Limb (tissue), 2 donors: Measurements from ENCODE around the gene FAM8A1.
"Not testable (repeated sequence)": the region's sequence is repeated elsewhere in the genome, so short reads cannot be mapped to it uniquely, and the experiment has no call there.

Source experiments
- DNase-seq, 2 donors: peaks; one replicate each; pipeline ENCODE4 v3.0.0-alpha.2; 2016; ENCODE audit errors: extremely low spot score in 2 of 2

FAM8A1 gene, protein sequence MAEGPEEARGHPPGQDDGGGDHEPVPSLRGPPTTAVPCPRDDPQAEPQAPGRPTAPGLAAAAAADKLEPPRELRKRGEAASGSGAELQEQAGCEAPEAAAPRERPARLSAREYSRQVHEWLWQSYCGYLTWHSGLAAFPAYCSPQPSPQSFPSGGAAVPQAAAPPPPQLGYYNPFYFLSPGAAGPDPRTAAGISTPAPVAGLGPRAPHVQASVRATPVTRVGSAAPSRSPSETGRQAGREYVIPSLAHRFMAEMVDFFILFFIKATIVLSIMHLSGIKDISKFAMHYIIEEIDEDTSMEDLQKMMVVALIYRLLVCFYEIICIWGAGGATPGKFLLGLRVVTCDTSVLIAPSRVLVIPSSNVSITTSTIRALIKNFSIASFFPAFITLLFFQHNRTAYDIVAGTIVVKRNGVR

DNA sequence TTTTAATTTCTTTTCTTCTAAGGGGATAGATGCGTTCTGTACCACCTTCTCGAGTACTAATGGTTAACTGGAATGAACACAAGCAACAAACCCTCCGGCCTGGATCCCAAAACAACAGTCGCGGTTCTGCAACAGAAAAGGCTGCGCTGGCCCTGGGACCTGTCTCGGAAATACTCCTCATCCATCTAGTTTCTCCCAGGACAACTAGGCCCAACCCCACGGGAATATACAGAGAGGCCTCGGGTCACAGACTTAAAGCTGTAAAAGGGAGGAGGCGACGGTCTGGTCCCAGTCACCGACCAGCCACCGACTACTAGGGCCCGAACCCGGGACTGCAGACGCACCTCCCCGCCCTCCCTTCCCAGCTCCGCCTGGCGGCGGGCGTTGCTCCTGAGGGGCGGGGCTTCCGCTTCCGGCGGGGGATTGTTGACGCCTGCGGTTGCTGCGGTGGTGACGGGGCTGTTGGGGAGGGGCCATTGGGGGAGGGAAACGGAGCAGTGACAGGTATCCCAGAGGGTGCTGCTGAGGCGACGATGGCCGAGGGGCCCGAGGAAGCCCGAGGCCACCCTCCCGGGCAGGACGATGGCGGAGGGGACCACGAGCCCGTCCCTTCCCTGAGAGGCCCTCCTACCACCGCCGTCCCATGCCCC lies at the start of gene FAM8A1:
Gene FAM8A1, plus strand, starts transcription at position 426 of the 650 bp plus-strand sequence. Its CDS starts 108 bp downstream, at position 534.
- peak; percentile 91 to 97 for DNase-seq

DNA sequence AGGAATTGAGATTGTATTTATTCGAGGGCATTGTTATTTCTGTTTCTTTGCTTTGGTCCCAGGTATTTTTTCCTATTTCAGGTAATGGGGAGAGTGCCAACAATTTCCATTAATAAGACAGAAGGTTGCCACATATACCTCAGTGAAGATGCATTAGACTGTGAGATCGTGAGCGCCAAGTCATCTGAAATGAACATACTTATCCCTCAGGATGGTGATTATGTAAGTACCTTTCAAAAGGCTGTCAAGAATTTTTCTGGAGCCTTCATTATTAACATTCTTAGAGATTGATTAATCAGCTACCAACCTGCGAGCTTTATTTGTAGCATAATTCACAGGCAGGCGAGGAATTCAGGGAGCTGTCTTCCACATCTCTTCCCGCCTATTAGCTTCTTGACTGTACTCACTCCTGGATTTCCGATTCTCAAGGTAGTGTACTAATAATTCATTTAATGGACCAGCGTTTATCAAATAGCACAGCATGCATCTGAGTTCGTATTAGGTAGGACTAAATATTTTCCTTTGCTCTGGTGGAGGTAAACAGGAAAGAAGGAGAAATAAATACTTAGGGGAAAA lies 48.6 kb upstream of the FAM8A1 start:
- no peak for DNase-seq

DNA sequence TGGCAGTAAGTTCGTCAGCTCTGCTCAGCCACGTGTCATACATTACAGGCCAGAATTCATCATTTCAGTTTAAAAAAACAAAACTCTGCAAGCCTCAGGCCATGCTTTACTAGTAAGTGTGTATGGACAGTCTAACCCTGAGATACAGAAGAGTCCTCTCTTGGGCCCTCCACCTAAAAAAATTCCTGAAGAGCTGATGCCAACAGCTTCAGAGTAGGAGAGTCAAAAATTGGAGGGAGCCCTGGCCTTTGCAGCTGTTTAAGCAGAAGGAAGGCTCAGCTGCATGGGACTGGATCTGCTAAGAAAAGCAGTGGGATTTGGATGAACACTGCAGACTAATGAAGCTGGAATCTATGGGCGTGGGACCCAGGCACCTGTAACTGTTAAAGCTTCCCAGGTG lies 47.2 kb upstream of the FAM8A1 start:
- no peak for DNase-seq

DNA sequence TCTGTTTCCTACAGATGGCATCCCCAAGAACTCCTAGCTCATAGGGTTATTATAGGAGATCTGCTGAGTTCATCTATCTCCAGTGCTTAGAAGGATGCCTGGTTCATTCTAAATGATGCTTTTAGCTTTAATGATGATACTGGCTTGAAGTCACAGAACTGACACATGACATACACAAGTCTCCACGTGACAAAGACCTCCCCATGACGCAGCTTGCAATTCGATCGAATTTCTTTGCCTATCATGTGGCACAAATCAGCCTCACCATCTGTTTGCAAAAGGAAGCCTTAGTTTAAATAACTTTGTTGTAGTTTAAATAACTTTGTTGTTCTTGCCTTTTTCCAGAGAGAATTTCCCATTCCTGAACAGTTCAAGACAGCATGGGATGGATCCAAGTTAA lies 44.1 kb upstream of the FAM8A1 start:
- DNase-seq, result no peak

DNA sequence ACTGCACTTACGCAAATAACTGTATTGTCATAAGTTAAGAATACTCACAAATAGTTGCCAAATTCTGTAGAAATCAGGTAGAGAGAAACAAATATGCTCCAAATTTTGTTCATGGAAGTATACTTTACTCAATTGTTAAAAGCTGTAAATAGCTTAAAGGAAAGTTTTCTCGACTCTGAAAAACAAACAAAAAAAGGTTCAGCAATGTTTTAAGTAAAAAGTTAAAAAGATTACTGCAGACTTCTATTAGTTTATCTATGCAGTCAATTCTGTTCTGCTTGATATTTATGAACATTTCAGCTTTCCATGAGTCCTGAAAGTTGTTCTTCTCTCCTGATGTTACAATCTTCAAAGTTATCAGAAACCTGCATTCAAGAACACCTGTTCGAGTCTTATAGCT lies 37.5 kb upstream of the FAM8A1 start:
- DNase-seq, result no peak

DNA sequence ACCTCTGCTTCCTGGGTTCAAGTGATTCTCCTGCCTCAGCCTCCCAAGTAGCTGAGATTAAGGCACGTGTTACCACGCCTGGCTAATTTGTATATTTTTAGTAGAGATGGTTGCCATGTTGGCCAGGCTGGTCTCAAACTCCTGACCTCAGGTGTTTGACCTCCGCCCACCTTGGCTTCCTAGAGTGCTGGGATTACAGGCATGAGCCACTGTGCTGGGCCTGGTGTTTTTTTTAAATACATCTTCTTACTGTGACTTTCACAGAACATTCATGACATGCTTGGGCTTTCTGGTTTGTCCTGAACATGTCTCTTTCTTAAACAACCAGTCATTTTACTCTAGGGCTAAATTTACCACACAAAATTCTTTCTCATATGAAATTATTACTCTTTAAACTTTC lies 34.7 kb upstream of the FAM8A1 start:
- DNase-seq, result no peak

DNA sequence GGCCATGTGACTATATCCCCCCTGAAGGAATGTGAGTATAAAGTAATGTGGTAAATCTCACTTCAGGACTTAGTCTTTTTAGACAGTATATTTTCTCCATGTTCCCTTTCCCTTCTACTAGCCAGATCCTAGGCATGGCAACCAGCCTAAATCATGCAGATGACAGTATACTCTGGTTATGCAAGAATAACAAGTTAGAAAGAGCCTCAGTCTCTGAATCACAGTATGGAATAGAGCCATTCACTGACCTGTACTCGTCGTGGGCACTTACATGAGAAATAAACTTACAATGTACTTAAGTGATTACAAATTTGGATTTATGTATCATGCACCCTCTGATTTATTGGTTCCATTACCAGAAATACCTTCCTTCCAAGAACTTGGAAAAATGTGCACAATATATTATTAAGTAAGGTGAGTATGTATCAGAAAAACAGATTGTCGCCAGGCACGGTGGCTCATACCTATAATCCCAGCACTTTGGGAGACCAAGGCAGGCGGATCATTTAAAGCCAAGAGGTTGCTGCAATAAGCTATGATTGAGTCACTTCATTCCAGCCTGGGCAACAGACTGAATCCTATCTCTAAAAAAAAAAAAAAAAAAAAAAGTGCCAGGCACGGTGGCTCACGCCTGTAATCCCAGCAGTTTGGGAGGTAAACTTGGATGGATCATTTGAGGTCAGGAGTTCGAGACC lies 25.1 kb upstream of the FAM8A1 start:
- DNase-seq, result no peak

DNA sequence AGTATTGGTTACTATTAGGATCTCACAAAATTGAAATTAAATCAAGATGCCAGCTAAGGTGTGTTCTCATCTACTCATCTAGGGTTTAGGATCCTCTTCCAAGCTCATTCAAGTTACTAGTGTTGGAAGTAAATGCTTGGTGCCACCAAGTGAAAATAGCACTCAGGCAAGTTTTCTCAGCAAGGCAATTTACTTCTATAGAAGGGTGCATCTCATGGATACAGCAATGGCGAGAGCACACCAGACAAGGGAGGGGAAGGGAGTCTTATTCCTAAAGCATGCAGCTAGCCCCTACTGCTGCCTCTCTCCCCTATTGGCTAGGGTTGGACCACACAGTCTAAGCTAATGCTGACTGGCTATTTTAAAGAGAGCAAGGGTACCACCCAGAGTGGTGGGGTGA lies 23.0 kb upstream of the FAM8A1 start:
- no peak for DNase-seq

DNA sequence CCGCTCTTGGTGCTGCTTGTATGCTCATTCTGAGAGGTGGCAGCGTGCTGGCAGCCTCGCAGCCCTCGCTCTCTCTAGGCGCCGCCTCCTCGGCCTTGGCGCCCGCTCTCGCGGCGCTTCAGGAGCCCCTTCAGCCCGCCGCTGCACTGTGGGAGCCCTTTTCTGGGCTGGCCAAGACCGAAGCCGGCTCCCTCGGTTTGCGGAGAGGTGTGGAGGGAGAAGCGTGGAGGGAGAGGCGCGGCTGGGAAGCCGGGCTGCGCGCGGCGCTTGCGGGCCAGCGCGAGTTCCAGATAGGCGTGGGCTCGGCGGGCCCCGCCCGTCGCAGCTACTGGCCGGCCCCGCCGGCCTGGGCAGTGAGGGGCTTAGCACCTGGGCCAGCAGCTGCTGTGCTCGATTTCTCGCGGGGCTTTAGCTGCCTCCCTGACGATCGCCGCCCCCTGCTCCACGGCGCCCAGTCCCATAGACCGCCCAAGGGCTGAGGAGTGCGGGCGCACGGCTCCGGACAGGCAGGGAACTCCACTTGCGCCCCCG lies 19.5 kb upstream of the FAM8A1 start:
- peak; percentile 11 to 71 for DNase-seq

DNA sequence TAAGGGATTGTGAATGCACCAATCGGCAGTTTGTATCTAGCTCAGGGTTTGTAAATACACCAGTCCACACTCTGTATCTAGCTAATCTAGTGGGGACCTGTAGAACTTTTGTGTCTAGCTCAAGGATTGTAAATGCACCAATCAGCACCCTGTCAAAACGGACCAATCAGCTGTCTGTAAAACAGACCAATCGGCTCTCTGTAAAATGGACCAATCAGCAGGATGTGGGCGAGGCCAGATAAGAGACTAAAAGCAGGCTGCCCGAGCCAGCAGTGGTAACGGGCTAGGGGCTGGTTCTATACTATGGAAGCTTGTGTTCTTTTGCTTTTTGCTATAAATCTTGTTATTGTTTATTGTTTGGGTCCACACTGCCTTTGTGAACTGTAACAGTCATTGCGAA lies 18.8 kb upstream of the FAM8A1 start:
- DNase-seq, result not testable (repeated sequence)

DNA sequence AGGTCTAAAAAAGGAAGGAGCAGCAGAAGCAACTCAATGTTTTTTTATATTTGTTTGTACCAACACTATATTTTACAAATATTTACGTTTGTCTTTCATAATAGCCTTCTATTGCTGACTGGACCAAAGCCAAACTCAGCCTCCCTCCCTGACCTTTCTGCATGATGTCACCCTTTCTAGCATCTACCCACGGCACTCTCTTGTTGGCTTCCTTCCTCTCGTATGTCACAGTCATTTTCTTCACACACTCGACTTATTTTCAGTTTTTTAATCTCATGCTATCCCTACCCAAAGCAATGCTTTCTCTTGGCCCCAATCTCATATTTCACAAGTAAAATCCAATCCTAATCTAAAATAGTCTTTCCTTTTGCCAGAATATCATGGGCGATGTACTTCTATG lies 16.3 kb upstream of the FAM8A1 start:
- DNase-seq, result no peak

DNA sequence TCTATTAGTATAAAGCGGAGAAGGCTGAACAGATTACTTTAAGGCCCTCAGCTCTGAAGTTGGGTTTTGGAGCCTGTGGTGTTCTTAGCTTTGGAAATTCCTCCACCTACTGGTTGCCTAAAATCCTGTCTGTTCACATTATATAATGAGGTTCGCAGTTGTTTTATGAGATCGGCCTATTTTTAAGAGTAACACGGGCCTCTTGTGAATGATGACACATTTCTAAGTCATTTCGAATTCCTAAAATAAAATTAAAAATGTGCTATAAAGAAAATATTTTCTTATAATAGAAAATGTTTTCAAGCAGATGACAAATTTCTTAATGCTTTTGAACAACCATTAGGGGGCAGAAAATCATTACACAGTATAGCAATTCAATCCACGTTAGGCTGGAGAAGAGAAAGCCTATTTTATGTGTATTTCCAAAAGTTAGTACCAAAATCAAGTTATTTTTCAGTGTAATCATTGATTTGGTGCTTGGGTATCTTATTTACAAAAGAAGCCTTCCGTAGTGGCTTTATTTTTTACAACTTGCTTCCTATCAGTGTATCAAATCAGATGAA lies 15.8 kb upstream of the FAM8A1 start:
- peak; percentile 36 to 91 for DNase-seq

DNA sequence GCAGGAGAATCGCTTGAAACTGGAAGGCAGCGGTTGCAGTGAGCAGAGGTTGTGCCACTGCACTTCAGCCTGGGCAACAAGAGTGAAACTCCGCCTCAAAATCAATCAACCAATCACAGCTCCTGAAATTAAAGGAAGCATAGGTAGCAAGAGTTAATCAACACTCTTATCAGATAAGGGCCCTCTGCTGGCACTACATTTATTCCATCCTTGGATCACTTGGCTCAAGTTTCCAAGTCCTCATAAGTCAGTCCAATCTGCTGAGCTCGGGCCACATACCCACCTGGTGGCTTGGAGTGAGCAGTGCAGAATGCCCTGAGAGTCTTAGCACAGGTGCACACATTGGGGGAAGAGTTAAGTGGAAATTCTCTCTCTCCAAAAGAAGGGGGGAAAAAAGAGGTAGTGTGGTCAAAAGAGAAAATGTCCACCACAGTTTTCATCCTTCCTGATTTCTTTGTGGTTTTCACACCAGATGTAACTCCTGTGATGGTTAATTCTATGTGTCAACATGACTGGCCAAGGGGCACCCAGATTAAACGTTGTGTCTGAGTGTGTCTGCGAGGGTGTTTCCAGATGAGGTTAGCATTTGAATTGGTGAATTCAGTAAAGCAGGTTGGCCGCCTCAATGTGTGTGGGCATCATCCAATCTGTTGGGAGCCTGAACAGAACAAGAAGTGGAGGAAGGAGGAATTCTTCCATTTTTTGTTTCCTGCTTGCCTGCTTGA lies 14.2 kb upstream of the FAM8A1 start:
- no peak for DNase-seq

DNA sequence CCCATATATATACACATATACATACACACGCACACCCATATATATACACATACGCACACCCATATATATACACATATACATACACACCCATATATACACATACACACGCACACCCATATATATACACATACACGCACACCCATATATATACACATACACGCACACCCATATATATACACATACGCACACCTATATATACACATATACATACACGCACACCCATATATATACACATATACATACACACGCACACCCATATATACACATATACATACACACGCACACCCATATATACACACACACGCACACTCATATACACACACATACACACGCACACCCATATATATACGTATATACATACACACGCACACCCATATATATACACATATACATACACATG lies 13.5 kb upstream of the FAM8A1 start:
- not testable (repeated sequence) for DNase-seq

DNA sequence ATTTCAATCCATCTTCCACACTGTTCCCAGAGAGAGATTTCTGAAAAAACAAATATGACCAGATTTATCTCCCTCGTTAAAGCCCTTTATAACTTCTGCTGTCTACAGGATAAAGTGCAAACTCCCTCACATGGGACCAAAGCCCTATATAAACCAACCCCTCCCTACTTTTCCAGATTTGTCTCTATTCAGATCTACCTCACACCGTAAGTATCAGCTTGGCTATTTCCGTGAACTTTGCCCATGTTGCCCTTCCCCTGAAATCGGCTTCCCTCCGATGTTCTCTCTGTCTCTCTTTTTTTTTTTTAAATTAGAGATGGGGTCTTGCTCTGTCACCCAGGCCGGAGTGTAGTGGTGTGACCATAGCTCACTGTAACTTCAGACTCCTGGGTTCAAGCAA lies 12.1 kb upstream of the FAM8A1 start:
- no peak for DNase-seq

DNA sequence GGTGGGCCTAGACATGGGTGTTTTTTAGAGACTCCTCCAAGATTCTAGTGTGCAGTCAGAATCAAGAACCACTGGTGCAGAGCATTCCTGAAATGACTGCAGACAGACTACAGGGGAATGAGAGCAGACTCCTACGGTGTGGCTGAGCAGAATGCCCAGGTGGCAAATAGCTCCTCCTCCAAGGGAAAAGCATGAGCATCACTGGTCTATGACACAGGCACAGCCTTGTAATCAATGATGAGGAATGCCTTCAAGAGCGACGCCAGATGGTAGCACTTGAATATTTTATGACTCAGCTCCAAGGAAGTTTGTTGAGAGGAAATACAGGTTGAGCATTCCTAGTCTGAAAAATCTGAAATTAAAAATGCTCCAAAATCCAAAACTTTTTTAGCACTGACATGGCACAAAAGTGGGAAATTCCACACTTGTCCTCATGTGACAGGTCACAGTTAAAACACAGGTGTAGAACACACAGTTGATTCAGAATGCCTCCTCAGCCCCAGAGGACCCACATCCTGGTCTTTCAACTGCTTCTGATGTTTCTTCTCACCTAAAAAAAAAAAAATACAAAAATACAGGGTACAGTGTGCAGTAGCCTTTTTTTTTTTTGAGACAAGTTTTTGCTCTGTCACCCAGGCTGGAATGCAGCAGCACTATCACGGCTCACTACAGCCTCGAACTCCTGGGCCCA lies 10.6 kb upstream of the FAM8A1 start:
- peak in 1 of 2 donors; percentile 7 for DNase-seq

DNA sequence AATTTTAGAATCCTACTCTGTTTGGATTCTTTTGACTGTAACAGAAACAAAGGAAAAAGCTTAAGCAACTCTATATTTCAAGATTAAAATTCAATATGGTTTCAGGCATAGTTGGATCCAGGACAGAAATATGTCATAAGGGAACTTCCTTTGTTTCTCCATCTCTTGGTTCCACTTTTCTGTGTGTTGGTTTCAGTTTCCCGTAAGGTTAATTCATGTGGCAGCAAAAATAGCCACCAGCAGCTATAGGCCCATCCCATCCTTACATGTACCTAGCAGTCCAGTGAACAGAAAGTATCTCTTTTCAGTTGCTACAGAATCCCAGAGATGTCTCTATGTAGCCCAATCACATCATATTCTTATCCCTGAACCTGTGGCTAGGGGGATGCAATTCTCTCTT lies 8.8 kb upstream of the FAM8A1 start:
- DNase-seq, result no peak

DNA sequence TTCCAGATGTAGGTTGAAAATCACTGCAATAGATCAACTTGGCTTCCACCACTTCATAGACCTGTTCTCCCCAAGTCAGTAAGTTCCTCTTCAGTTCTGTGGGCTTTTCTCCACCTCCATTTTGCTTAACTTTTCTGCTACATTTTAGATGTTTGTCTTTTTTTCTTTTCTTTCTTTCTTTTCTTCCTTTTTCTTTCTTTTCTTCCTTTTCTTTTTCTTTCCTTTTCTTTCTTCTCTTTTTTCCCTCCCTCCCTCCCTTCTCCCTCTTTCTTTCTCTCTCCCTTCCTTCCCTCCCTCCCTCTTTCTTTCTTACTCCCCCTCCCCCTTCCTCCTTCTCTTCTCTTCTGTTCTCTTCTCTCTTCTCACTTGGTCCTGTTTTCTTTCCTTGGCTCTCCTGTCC lies 6.9 kb upstream of the FAM8A1 start:
- no peak for DNase-seq

DNA sequence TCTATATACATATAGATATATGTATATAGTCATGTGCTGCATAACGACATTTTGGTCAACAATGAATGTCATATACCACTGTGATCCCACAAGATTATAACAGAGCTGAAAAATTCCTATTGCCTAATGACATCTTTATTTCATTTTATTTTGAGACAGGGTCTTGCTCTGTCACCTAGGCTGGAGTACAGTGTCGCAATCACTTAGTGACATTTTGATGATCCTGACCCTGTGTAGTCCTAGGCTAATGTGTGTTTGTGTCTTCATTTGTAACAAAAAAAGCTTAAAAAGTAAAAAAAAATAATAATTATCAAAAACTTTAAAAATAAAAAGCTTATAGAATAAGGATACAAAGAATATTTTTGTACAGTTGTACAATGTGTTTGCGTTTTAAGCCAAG lies 4.0 kb upstream of the FAM8A1 start:
- DNase-seq, result no peak
